Tibial nerve (tissue), 4 donors: ENCODE measurements around the gene TSHZ2.

Experiments
- EP300 ChIP-seq, 2 donors: sonication (generic); formaldehyde crosslinking; IDR thresholded peaks; one replicate each; pipeline ENCODE4 v1.6.1; 2017; ENCODE audit warnings: antibody characterized with exemption in 2 of 2, mild to moderate bottlenecking in 1 of 2
- POLR2A ChIP-seq, 2 donors: fragments of 450-650 bp; IDR thresholded peaks; one replicate each; pipeline ENCODE4 v1.6.1; 2017; ENCODE audit warnings: antibody characterized with exemption in 2 of 2, mild to moderate bottlenecking in 2 of 2, moderate library complexity in 2 of 2
- TF ChIP-seq, protein P1 (sequence below), 5 experiments: fragments of 200-600 bp in 3 of 5; fragments of 450-650 bp in 2 of 5; sonication (generic) in 3 of 5; IDR thresholded peaks; one replicate each; pipeline ENCODE4 v1.5.1; 2016 to 2019; ENCODE audit warnings: antibody characterized with exemption in 5 of 5, mild to moderate bottlenecking in 3 of 5, moderate library complexity in 2 of 5

- TF ChIP-seq POLR2A (IDR thresholded peaks at IDR 0.05) (no peak), EP300 (IDR thresholded peaks at IDR 0.05) (no peak)
- TF ChIP-seq, protein P1, sequence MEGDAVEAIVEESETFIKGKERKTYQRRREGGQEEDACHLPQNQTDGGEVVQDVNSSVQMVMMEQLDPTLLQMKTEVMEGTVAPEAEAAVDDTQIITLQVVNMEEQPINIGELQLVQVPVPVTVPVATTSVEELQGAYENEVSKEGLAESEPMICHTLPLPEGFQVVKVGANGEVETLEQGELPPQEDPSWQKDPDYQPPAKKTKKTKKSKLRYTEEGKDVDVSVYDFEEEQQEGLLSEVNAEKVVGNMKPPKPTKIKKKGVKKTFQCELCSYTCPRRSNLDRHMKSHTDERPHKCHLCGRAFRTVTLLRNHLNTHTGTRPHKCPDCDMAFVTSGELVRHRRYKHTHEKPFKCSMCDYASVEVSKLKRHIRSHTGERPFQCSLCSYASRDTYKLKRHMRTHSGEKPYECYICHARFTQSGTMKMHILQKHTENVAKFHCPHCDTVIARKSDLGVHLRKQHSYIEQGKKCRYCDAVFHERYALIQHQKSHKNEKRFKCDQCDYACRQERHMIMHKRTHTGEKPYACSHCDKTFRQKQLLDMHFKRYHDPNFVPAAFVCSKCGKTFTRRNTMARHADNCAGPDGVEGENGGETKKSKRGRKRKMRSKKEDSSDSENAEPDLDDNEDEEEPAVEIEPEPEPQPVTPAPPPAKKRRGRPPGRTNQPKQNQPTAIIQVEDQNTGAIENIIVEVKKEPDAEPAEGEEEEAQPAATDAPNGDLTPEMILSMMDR (IDR thresholded peaks at IDR 0.05) = no peak
Measured at GRCh38 chr20:53016071-53016470, 43.9 kb downstream of the TSHZ2 start.
